NCI-H1105 (cell line): Measurements from ENCODE around the gene PPP1R12C.

Source experiments
- DNase-seq: peaks from one replicate; lab custom pipeline; 2025; lab: John Stamatoyannopoulos, UW

The PPP1R12C gene

GRCh38 chr19:55089342-55089944 lies 28.0 kb downstream of the PPP1R12C start:
- no peak for DNase-seq

- peak; percentile 72 for DNase-seq
Measured at GRCh38 chr19:55088543-55089341, 28.7 kb downstream of the PPP1R12C start.

- DNase-seq, result no peak
Measured at GRCh38 chr19:55088021-55088451, 29.4 kb downstream of the PPP1R12C start.

- no peak for DNase-seq
Measured at GRCh38 chr19:55087542-55087901, 29.9 kb downstream of the PPP1R12C start.

GRCh38 chr19:55086730-55087541 lies 30.5 kb downstream of the PPP1R12C start:
- DNase-seq, result peak; percentile 93

- no peak for DNase-seq
Measured at GRCh38 chr19:55085923-55086715, 31.3 kb downstream of the PPP1R12C start.

GRCh38 chr19:55084416-55084815 lies 33.0 kb downstream of the PPP1R12C start:
- no peak for DNase-seq

GRCh38 chr19:55083004-55083850 lies 34.2 kb downstream of the PPP1R12C start:
- no peak for DNase-seq

- DNase-seq, result no peak
Measured at GRCh38 chr19:55082020-55082851, 35.2 kb downstream of the PPP1R12C start.

- no peak for DNase-seq
Measured at GRCh38 chr19:55081770-55082019, 35.7 kb downstream of the PPP1R12C start.

- peak; percentile 64 for DNase-seq
Measured at GRCh38 chr19:55080968-55081769, 36.3 kb downstream of the PPP1R12C start.

- DNase-seq, result peak; percentile 74
Measured at GRCh38 chr19:55080121-55080967, 37.1 kb downstream of the PPP1R12C start.

GRCh38 chr19:55079400-55080038 lies 37.9 kb downstream of the PPP1R12C start:
- no peak for DNase-seq

- no peak for DNase-seq
Measured at GRCh38 chr19:55078996-55079395, 38.4 kb downstream of the PPP1R12C start.

GRCh38 chr19:55077106-55077505 lies 40.3 kb downstream of the PPP1R12C start:
- DNase-seq, result no peak

- no peak for DNase-seq
Measured at GRCh38 chr19:55076321-55076720, 41.1 kb downstream of the PPP1R12C start.

GRCh38 chr19:55075371-55075998 lies 42.0 kb downstream of the PPP1R12C start, which contains the start of gene EPS8L1:
Gene EPS8L1, plus strand, starts transcription at chr19:55075869. Its CDS starts 576 bp downstream, at chr19:55076445.
- no peak for DNase-seq
